ENCODE measurements around the gene B3GAT1.

DNA sequence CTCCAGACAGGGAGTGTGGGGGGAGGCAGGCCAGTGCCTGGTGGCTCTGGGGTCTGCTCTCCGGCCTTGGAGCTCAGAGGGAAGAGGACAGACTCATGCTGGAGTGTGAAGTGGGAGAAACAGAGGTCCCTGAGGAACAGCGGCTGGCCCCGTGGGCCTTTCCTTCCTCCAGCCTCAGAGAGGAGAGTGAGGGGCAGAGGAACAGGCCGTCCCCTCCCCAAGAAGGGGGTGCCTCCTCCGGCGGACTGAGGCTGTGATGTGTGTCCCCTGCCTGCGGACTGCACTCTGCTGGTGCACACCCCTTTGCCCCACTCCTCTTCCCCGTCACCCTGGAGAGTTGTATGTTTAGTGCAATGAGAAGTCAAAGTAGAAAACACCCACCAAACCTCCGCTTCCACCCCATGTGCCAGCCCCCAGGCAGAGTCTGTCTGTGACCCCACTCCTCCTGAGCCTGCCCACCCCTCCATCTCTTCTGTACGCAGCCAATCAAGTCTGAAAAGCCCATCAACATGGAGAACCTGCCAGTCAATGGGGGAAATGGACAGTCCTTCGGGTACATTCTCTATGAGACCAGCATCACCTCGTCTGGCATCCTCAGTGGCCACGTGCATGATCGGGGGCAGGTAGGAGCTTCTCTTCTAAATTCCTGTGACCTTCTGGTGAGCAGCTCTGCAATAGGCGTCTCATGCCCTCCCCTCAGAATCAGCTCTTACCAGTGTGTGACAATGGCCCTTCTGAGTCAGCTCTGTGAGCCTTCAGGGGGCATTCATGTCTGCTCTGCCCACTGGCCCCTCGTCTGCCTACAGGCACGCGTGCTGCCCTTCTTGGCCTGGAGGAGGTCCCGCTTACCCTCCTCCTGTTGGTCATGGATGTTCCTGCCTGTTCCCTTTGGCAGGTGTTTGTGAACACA, 41.3 kb downstream of the B3GAT1 start:
- TF ChIP-seq EZH2 (IDR thresholded peaks at IDR 0.05; ENCODE audit: borderline replicate concordance, insufficient read depth, low read depth, low read length, poor library complexity, severe bottlenecking) = no peak
- TF ChIP-seq, protein P1, sequence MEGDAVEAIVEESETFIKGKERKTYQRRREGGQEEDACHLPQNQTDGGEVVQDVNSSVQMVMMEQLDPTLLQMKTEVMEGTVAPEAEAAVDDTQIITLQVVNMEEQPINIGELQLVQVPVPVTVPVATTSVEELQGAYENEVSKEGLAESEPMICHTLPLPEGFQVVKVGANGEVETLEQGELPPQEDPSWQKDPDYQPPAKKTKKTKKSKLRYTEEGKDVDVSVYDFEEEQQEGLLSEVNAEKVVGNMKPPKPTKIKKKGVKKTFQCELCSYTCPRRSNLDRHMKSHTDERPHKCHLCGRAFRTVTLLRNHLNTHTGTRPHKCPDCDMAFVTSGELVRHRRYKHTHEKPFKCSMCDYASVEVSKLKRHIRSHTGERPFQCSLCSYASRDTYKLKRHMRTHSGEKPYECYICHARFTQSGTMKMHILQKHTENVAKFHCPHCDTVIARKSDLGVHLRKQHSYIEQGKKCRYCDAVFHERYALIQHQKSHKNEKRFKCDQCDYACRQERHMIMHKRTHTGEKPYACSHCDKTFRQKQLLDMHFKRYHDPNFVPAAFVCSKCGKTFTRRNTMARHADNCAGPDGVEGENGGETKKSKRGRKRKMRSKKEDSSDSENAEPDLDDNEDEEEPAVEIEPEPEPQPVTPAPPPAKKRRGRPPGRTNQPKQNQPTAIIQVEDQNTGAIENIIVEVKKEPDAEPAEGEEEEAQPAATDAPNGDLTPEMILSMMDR (IDR thresholded peaks at IDR 0.05) = no peak

Measured in B cell (primary cell).